WI38 (cell line): ENCODE data around the gene TMEM225.

Experiments
- H3K4me3 ChIP-seq: 2 replicates; pipeline ENCODE4 v1.5.1; 2011; ENCODE audit warnings: low read depth, mild to moderate bottlenecking, control low read depth, low read length
- TF ChIP-seq, protein P1 (sequence below): IDR thresholded peaks from 2 replicates; pipeline ENCODE4 v1.5.1; 2012; ENCODE audit warnings: low read depth, mild to moderate bottlenecking, control low read depth, low read length

Gene TMEM225, protein sequence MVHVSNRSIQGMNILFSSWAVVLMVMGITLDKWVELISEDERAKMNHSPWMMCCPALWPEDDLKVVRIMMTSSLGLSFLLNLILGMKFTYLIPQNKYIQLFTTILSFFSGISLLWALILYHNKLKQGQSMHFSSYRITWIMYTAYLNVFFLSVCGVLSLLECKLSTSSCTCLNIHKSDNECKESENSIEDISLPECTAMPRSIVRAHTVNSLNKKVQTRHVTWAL

DNA sequence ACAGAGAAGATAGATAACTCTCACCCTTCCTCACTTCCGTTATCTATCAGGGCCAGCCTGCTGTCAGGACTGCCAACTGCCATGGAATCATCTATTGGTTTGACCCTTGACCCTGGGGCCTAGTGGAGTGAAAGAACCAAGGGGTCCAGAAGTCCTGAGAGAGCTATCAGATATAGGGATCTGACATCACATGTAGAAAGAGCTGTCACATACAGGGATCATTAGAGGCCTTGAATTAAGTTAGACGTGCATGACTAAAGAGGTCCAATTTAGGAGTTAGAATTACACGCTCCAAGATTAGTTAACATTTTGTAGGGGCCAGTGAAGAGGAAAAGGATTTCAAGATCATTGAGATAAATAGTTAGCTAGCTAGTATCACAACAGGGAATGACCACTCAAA is at the start of gene TMEM225:
Gene TMEM225 (minus strand): TSS at position 101 of the 400 bp plus-strand sequence. CDS start 245 bp downstream, outside the sequence.
- TF ChIP-seq, protein P1, sequence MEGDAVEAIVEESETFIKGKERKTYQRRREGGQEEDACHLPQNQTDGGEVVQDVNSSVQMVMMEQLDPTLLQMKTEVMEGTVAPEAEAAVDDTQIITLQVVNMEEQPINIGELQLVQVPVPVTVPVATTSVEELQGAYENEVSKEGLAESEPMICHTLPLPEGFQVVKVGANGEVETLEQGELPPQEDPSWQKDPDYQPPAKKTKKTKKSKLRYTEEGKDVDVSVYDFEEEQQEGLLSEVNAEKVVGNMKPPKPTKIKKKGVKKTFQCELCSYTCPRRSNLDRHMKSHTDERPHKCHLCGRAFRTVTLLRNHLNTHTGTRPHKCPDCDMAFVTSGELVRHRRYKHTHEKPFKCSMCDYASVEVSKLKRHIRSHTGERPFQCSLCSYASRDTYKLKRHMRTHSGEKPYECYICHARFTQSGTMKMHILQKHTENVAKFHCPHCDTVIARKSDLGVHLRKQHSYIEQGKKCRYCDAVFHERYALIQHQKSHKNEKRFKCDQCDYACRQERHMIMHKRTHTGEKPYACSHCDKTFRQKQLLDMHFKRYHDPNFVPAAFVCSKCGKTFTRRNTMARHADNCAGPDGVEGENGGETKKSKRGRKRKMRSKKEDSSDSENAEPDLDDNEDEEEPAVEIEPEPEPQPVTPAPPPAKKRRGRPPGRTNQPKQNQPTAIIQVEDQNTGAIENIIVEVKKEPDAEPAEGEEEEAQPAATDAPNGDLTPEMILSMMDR: no peak
- no peak within 1 kb of the TSS for H3K4me3 ChIP-seq

DNA sequence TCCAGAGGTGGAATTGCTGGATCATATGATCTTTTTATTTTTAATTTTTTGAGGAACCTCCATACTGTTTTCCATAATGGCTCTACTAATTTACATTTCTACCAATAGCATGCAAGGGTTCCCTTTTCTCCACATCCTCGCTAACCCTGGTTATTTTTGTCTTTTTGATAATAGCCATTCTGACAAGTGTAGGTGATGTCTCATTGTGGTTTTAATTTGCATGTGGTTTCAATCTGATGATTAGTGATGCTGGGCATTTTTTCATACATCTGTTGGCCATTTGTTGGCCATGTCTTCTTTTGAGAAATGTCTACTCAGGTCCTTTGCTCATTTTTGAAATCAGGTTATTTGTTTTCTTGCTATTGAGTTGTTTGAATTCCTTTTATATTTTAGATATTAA is 38.6 kb upstream of the TMEM225 start:
- no peak overlapping the region for H3K4me3 ChIP-seq
- TF ChIP-seq, protein P1: no peak

GRCh38 chr11:123920943-123921342 is 35.5 kb upstream of the TMEM225 start:
- no peak overlapping the region for H3K4me3 ChIP-seq
- TF ChIP-seq, protein P1: no peak

- no peak overlapping the region for H3K4me3 ChIP-seq
- TF ChIP-seq, protein P1: no peak
These were observed 20.4 kb upstream of the TMEM225 start for GRCh38 chr11:123905826-123906225.

DNA sequence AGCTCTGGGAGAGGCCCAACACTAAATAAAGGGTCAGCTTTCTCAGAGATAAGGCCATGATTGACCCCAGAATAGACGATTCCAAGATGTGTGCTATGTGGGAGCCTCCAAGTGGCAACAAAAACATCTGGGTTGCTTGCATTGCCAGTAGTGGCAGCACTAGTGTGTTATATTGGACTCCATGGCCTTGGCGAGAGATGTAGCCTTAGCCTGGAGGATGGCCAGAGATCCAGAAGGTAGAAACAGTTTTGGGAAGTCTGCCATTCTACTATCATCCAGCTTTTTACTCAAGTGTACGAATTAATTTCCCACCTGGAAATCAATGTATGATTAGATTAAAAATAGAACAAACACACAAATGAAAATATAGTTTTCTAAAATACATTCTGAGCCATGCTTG is 19.5 kb upstream of the TMEM225 start:
- TF ChIP-seq, protein P1: no peak
- H3K4me3 ChIP-seq: no peak overlapping the region

DNA sequence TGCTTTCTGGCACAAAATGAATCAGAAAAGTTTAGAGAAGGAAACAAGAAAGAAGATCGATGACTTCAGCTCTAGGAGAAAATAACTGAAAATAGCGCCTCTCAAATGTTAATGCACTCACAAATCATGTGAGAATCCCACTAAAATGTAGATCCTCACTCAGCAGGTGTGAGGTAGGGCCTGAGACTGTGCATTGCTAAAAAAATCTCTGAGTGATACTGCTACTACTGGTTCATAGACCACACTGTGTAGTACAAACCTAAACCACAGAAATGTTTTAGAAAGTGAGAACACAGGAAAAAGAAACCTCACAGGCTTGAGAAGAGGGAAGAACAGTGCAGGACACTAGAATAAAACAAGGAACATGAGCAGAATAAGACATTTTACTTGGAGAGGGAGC is 18.5 kb upstream of the TMEM225 start:
- no peak overlapping the region for H3K4me3 ChIP-seq
- TF ChIP-seq, protein P1: no peak

GRCh38 chr11:123901867-123902266 is 16.4 kb upstream of the TMEM225 start, which contains the start of gene OR8D4:
Gene OR8D4, plus strand, starts transcription at chr11:123902167. Its CDS starts 4,265 bp downstream, at chr11:123906432.
- no peak within 1 kb of the TSS for H3K4me3 ChIP-seq
- TF ChIP-seq, protein P1: no peak
